Measurements from ENCODE around the gene KDM3B. TPM values are rescaled to one million over a fixed set of nuclear protein-coding genes. Genes with fewer than 3 reads are reported as not detected.
A peak's percentile ranks its signal among the peaks of the same experiment; 100 is the strongest.

KDM3B gene
- total and polyA plus RNA-seq, 9 of the 15 experiments (the other 6 are each of a cell fraction or from before 2014, with no cell fraction given), result 13.8 to 62.8 (median 41.9) TPM

GRCh38 chr5:138466900-138467710 is 114.6 kb downstream of the KDM3B start (continued):
- no peak for TF ChIP-seq ETS2 (tag; IDR thresholded peaks at IDR 0.05; ENCODE audit: borderline replicate concordance, poor library complexity, severe bottlenecking)
- TF ChIP-seq ZKSCAN1 (IDR thresholded peaks at IDR 0.05; ENCODE audit: low read depth, low read length), result no peak
- no peak for TF ChIP-seq GATAD2B (IDR thresholded peaks at IDR 0.05; ENCODE audit: borderline replicate concordance)
- TF ChIP-seq MEF2D (tag; conservative IDR thresholded peaks at IDR 0.05; ENCODE audit: low read depth), result no peak
- TF ChIP-seq SNAPC5 (CRISPR knock-in tag; IDR thresholded peaks at IDR 0.05), result no peak
- no peak for TF ChIP-seq KLF16 (IDR thresholded peaks at IDR 0.05)
- TF ChIP-seq HDAC1 (IDR thresholded peaks at IDR 0.05), result no peak
- no peak for TF ChIP-seq ZNF668 (CRISPR knock-in tag; IDR thresholded peaks at IDR 0.05)
- TF ChIP-seq TAF15 (IDR thresholded peaks at IDR 0.05; ENCODE audit: low read depth, low read length), result peak; percentile 88
- no peak for TF ChIP-seq SMC3 (conservative IDR thresholded peaks at IDR 0.05; ENCODE audit: insufficient read depth, low read depth, low read length)
- no peak for TF ChIP-seq CBX8 (IDR thresholded peaks at IDR 0.05; ENCODE audit: borderline replicate concordance, extremely low read depth, low read depth, low read length, poor library complexity, severe bottlenecking)
- TF ChIP-seq CBX5 (IDR thresholded peaks at IDR 0.05; ENCODE audit: borderline replicate concordance, low read depth), result no peak
- no peak for TF ChIP-seq ZNF347 (CRISPR knock-in tag; IDR thresholded peaks at IDR 0.05; ENCODE audit: low read depth)
- no peak for TF ChIP-seq TAL1 (IDR thresholded peaks at IDR 0.05)
- TF ChIP-seq FIP1L1 (IDR thresholded peaks at IDR 0.05; ENCODE audit: low read depth, low read length, poor library complexity, severe bottlenecking), result peak; percentile 100
- TF ChIP-seq WHSC1 (IDR thresholded peaks at IDR 0.05; ENCODE audit: low read length), result no peak
- no peak for TF ChIP-seq HDAC6 (IDR thresholded peaks at IDR 0.05; ENCODE audit: low read depth, low read length)
- 0 out of 4 replicates have a peak, but pooled peaks of 1 of the 2 experiments have one; percentile 2 for TF ChIP-seq TBL1XR1 (IDR thresholded peaks at IDR 0.05; ENCODE audit: low read length in 2 of 2)
- TF ChIP-seq SRSF1 (IDR thresholded peaks at IDR 0.05; ENCODE audit: low read depth, low read length), result peak; percentile 65; the same call in 1 of the 2 replicates
- no peak; the same call in 1 of the 2 replicates for TF ChIP-seq ZBTB49 (CRISPR knock-in tag; IDR thresholded peaks at IDR 0.05; ENCODE audit: borderline replicate concordance)
- TF ChIP-seq POU5F1 (IDR thresholded peaks at IDR 0.05; ENCODE audit: borderline replicate concordance, low read depth, low read length, partially characterized antibody), result no peak
- TF ChIP-seq IFI16 (CRISPR knock-in tag; IDR thresholded peaks at IDR 0.05), result no peak
- no peak for TF ChIP-seq FOXM1 (IDR thresholded peaks at IDR 0.05; ENCODE audit: low read depth)
- TF ChIP-seq FOXM1 (CRISPR knock-in tag; IDR thresholded peaks at IDR 0.05; ENCODE audit: low read depth), result peak; percentile 46; the same call in 1 of the 2 replicates
- no peak for TF ChIP-seq TAF7 (tag; IDR thresholded peaks at IDR 0.05)
- TF ChIP-seq TBP (optimal IDR thresholded peaks at IDR 0.05; ENCODE audit: low read depth, low read length), result no peak
